Amniotic stem cell (primary cell): ENCODE measurements around the gene TNFRSF1A.
A peak's percentile ranks its signal among the peaks of the same experiment; 100 is the strongest.
"Not testable (repeated sequence)": the region's sequence is repeated elsewhere in the genome, so short reads cannot be mapped to it uniquely, and the experiment has no call there.

Experiments used
- DNase-seq: peaks from one replicate; lab custom pipeline; 2025; lab: John Stamatoyannopoulos, UW

TNFRSF1A gene

GRCh38 chr12:6302621-6303020, 39.3 kb downstream of the TNFRSF1A start:
- no peak for DNase-seq

- no peak for DNase-seq
These were observed 40.2 kb downstream of the TNFRSF1A start for GRCh38 chr12:6301721-6302120.

- no peak for DNase-seq
These were observed 44.7 kb downstream of the TNFRSF1A start for GRCh38 chr12:6297170-6297569.

- DNase-seq = peak; percentile 67
These were observed 46.6 kb downstream of the TNFRSF1A start for GRCh38 chr12:6295094-6295811.

GRCh38 chr12:6294156-6295093, 47.5 kb downstream of the TNFRSF1A start:
- no peak for DNase-seq

- DNase-seq = peak; percentile 28
These were observed 49.3 kb downstream of the TNFRSF1A start for GRCh38 chr12:6292606-6293005.

- DNase-seq = not testable (repeated sequence)
These were observed 52.0 kb downstream of the TNFRSF1A start for GRCh38 chr12:6289906-6290305.

GRCh38 chr12:6289081-6289480, 52.8 kb downstream of the TNFRSF1A start:
- DNase-seq = not testable (repeated sequence)

- peak; percentile 54 for DNase-seq
These were observed 53.6 kb downstream of the TNFRSF1A start for GRCh38 chr12:6288235-6288634.

GRCh38 chr12:6285532-6286306, 56.2 kb downstream of the TNFRSF1A start:
- no peak for DNase-seq

GRCh38 chr12:6285063-6285477, 56.8 kb downstream of the TNFRSF1A start:
- no peak for DNase-seq

- no peak for DNase-seq
These were observed 57.6 kb downstream of the TNFRSF1A start for GRCh38 chr12:6284273-6284672.

- DNase-seq = no peak
These were observed 59.4 kb downstream of the TNFRSF1A start for GRCh38 chr12:6282453-6282840.

- no peak for DNase-seq
These were observed 60.6 kb downstream of the TNFRSF1A start for GRCh38 chr12:6281081-6281809.

GRCh38 chr12:6280672-6281071, 61.2 kb downstream of the TNFRSF1A start:
- DNase-seq = no peak

- DNase-seq = peak; percentile 80
These were observed 61.8 kb downstream of the TNFRSF1A start for GRCh38 chr12:6280053-6280469.

GRCh38 chr12:6279631-6280030, 62.2 kb downstream of the TNFRSF1A start:
- DNase-seq = no peak

GRCh38 chr12:6279256-6279628, 62.6 kb downstream of the TNFRSF1A start:
- DNase-seq = no peak
